GM13977 (cell line): ENCODE results near the gene ADIPOQ.
A peak's percentile ranks its signal among the peaks of the same experiment; 100 is the strongest.
"Not testable (repeated sequence)": the region's sequence is repeated elsewhere in the genome, so short reads cannot be mapped to it uniquely, and the experiment has no call there.

Source experiments
- DNase-seq: peaks from one replicate; pipeline ENCODE4 v3.0.0; 2012; ENCODE audit warnings: low spot score
- in situ Hi-C: fragments of 300-500 bp; cut with MboI; formaldehyde crosslinking; loops from one replicate; pipeline ENCODE4 v1.12.0; 2022; ENCODE audit warnings: low sequenced_read_pairs, low pct_unique_long_range_greater_than_20kb, mixed read lengths, inconsistent platforms; ENCODE audit not compliant: unreplicated experiment
- TF ChIP-seq, protein P1 (sequence below): IDR thresholded peaks from 2 replicates; pipeline ENCODE4 v1.5.1; 2012; ENCODE audit warnings: mild to moderate bottlenecking, control low read depth; ENCODE audit not compliant: insufficient read depth; ENCODE audit errors: extremely low read depth, missing control alignments

ADIPOQ gene

DNA sequence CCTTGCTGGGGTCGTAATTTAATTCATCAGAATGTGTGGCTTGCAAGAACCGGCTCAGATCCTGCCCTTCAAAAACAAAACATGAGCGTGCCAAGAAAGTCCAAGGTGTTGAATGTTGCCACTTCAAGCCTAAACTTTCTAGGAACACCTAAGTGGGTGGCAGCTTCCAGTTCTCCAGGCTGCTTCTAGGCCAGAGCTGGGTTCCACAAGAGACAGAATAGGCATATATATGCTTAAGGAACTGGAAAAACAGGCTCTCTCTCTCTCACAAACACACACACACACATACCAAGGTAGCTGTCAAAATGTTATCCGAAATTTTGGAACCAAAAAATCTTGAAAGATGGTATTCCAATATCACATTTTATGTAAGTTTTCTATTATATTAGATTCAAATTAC lies 890 bp upstream of the ADIPOQ start:
- in situ Hi-C loops, result loop anchor here (10.0 kb wide), 1 partner anchor 323 kb away; no protein-coding TSS in a partner anchor
- TF ChIP-seq, protein P1, sequence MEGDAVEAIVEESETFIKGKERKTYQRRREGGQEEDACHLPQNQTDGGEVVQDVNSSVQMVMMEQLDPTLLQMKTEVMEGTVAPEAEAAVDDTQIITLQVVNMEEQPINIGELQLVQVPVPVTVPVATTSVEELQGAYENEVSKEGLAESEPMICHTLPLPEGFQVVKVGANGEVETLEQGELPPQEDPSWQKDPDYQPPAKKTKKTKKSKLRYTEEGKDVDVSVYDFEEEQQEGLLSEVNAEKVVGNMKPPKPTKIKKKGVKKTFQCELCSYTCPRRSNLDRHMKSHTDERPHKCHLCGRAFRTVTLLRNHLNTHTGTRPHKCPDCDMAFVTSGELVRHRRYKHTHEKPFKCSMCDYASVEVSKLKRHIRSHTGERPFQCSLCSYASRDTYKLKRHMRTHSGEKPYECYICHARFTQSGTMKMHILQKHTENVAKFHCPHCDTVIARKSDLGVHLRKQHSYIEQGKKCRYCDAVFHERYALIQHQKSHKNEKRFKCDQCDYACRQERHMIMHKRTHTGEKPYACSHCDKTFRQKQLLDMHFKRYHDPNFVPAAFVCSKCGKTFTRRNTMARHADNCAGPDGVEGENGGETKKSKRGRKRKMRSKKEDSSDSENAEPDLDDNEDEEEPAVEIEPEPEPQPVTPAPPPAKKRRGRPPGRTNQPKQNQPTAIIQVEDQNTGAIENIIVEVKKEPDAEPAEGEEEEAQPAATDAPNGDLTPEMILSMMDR, result no peak
- no peak for DNase-seq

GRCh38 chr3:186843039-186843432 lies 526 bp downstream of the ADIPOQ start:
- no peak for DNase-seq
- in situ Hi-C loops, result loop anchor here (10.0 kb wide), 1 partner anchor 322 kb away; no protein-coding TSS in a partner anchor
- TF ChIP-seq, protein P1, result no peak

DNA sequence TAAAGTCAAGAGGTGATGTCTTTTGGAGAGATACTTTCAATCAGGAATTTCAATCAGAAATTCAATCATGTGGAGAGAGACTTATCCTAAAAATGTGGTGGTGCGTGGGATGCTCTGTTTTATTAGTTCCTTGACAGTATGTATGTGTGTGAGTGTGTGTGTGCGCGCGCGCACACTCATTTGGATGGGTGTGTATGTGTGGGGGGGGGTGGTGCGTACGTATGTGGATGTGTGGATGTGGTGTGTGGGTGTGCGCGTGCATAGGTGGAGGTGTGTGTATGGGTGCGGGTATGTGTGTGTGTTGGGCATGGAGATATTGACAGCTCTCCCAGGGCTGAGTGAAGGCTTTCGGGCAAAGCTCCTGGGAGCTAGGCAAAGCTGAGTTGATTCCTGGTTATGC lies 2.4 kb downstream of the ADIPOQ start:
- in situ Hi-C loops, result loop anchor here (10.0 kb wide), 1 partner anchor 320 kb away; no protein-coding TSS in a partner anchor
- DNase-seq, result no peak
- TF ChIP-seq, protein P1, result no peak

- DNase-seq, result no peak
- TF ChIP-seq, protein P1, result no peak
- in situ Hi-C loops, result loop anchor here (10.0 kb wide), 1 partner anchor 319 kb away; no protein-coding TSS in a partner anchor
These were observed 3.2 kb downstream of the ADIPOQ start for GRCh38 chr3:186845756-186846155.

- no peak for DNase-seq
- in situ Hi-C loops, result loop anchor here (10.0 kb wide), 1 partner anchor 317 kb away; no protein-coding TSS in a partner anchor
- TF ChIP-seq, protein P1, result no peak
These were observed 4.9 kb downstream of the ADIPOQ start for GRCh38 chr3:186847437-186847836.

- in situ Hi-C loops, result loop anchor here (10.0 kb wide), 1 partner anchor 315 kb away; no protein-coding TSS in a partner anchor
- TF ChIP-seq, protein P1, result peak; percentile 58
- DNase-seq, result peak; percentile 78
These were observed 7.0 kb downstream of the ADIPOQ start for GRCh38 chr3:186849374-186849975.

DNA sequence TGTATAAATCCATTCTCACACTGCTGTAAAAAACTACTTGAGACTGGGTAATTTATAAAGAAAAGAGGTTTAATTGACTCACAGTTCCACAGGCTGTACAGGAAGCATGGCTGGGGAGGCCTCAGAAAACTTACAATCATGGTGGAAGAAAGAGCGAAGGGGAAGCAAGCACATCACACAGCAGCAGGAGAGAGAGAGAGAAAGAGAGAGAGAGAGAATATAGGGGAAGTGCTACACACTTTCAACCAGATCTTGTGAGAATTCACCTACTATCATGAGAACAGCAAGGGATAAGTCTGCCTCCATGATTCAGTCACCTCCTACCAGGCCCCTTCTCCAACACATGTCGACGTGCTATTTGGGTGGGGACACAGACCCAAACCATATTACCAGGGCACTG lies 9.3 kb downstream of the ADIPOQ start:
- DNase-seq, in situ Hi-C loops: not testable (repeated sequence)
